GM12872 (cell line): ENCODE data around the gene FEZ2.

Source experiments
- CTCF ChIP-seq: IDR thresholded peaks from 3 replicates; pipeline ENCODE4 v1.5.1; 2011; ENCODE audit warnings: low read depth, mild to moderate bottlenecking, low read length, moderate library complexity; ENCODE audit not compliant: insufficient read depth

FEZ2 gene

GRCh38 chr2:36528766-36529392 lies 69.1 kb downstream of the FEZ2 start:
- no peak for TF ChIP-seq CTCF

GRCh38 chr2:36528274-36528673 lies 69.7 kb downstream of the FEZ2 start:
- TF ChIP-seq CTCF = no peak

GRCh38 chr2:36526226-36526625 lies 71.7 kb downstream of the FEZ2 start:
- no peak for TF ChIP-seq CTCF

GRCh38 chr2:36525245-36525644 lies 72.7 kb downstream of the FEZ2 start:
- TF ChIP-seq CTCF = no peak

- TF ChIP-seq CTCF = no peak
These were observed 74.8 kb downstream of the FEZ2 start for GRCh38 chr2:36523153-36523552.

GRCh38 chr2:36520431-36520830 lies 77.5 kb downstream of the FEZ2 start:
- TF ChIP-seq CTCF = no peak

GRCh38 chr2:36516136-36516870 lies 81.7 kb downstream of the FEZ2 start:
- no peak for TF ChIP-seq CTCF
